ENCODE measurements around the gene SLC11A1. TPM values are rescaled to one million over a fixed set of nuclear protein-coding genes. Genes with fewer than 3 reads are reported as not detected.

The SLC11A1 gene
- total and polyA plus RNA-seq, 2 donors (not counting 1 experiment from before 2014, with no cell fraction given) = 6.5 to 65.3 TPM

DNA sequence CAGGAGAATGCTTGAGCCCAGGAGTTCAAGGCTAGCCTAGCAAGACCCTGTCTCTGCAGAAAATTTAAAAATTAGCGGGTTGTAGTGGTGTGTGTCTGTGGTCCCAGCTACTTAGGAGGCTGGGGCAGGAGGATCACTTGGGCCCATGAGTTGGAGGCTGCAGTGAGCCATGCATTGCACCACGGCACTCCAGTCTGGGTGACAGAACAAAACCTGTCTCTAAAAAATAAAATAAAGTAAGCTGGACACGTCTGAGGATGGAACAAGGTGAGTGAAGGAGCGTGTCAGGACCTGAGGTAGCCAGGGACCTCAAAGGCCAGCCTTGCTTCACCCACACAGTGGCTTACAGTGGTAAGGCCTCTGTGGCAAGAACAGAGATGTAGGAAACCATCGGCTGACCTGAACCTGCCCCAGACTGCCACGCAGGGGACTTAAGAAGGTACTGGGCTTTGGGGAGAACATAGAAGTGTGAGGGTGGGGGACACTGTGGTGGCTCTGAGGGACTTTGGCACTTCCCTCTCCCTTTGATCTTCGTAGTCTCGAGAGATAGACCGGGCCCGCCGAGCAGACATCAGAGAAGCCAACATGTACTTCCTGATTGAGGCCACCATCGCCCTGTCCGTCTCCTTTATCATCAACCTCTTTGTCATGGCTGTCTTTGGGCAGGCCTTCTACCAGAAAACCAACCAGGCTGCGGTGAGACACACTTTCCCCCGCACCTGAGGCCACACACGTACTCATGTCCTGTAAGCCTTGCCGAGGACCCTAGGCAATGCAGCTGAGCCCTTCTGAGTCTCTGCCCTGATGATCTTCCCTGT, 7.5 kb downstream of the SLC11A1 start:
- peaks cover 23% of the 10 kb centered on the region for H3K4me1 Mint-ChIP-seq
- H3K9me3 ChIP-seq (ENCODE audit: control extremely low read depth in 1 of 3, control insufficient read depth in 2 of 3, insufficient read depth in 1 of 3, low read length in 2 of 3) = peaks cover 0 to 5% (median 0%) of the 10 kb centered on the region in 3 donors
- peaks cover 2% of the 10 kb centered on the region for H3K27me3 Mint-ChIP-seq
- no peak for DNase-seq
- H3K9ac ChIP-seq (ENCODE audit: low read length) = no peak overlapping the region
- no peak for ATAC-seq (ENCODE audit: low read depth)
- H3K27ac ChIP-seq (ENCODE audit: low read length in 2 of 2) = no peak overlapping the region
- no peak overlapping the region for H3K4me3 Mint-ChIP-seq
- peak overlapping the region; percentile 4 for H3K27ac Mint-ChIP-seq
- TF ChIP-seq, protein P1, sequence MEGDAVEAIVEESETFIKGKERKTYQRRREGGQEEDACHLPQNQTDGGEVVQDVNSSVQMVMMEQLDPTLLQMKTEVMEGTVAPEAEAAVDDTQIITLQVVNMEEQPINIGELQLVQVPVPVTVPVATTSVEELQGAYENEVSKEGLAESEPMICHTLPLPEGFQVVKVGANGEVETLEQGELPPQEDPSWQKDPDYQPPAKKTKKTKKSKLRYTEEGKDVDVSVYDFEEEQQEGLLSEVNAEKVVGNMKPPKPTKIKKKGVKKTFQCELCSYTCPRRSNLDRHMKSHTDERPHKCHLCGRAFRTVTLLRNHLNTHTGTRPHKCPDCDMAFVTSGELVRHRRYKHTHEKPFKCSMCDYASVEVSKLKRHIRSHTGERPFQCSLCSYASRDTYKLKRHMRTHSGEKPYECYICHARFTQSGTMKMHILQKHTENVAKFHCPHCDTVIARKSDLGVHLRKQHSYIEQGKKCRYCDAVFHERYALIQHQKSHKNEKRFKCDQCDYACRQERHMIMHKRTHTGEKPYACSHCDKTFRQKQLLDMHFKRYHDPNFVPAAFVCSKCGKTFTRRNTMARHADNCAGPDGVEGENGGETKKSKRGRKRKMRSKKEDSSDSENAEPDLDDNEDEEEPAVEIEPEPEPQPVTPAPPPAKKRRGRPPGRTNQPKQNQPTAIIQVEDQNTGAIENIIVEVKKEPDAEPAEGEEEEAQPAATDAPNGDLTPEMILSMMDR (IDR thresholded peaks at IDR 0.05) = no peak
- TF ChIP-seq EZH2 (IDR thresholded peaks at IDR 0.05; ENCODE audit: borderline replicate concordance, insufficient read depth, low read depth, low read length, poor library complexity, severe bottlenecking) = no peak
- no peaks in the 10 kb centered on the region for H3K79me2 ChIP-seq (ENCODE audit: control insufficient read depth, insufficient read depth, low read length)
- POLR2A ChIA-PET = no interaction called here
- no peaks in the 10 kb centered on the region for H3K9me3 Mint-ChIP-seq (ENCODE audit: insufficient read depth)
- H3K36me3 ChIP-seq (replicated peaks in 1 of 2; ENCODE audit: control extremely low read depth in 1 of 2, control insufficient read depth in 1 of 2, extremely low read depth in 1 of 2, insufficient read depth in 2 of 2, low read length in 1 of 2) = no peaks in the 10 kb centered on the region
- peaks cover 0 to 16% (median 0%) of the 10 kb centered on the region in 4 experiments for H3K27me3 ChIP-seq (replicated peaks in 1 of 4; ENCODE audit: control extremely low read depth in 1 of 4, control insufficient read depth in 3 of 4, insufficient read depth in 4 of 4, low read length in 3 of 4)
- 78% methylated on average over 15 of the region's 17 CpGs for WGBS (ENCODE audit: insufficient coverage)
- no peak overlapping the region for H2AFZ ChIP-seq (ENCODE audit: insufficient read depth, low read depth, low read length, poor library complexity, severe bottlenecking)
- intact Hi-C loops (cut with micrococcal nuclease) = no loop called here
- H3K4me2 ChIP-seq (replicated peaks; ENCODE audit: low read depth, low read length, poor library complexity, severe bottlenecking) = no peak overlapping the region
- CTCF ChIA-PET = no interaction called here
- no peak overlapping the region for H3K4me3 ChIP-seq (ENCODE audit: control extremely low read depth in 1 of 5, extremely low read depth in 1 of 5, insufficient read depth in 1 of 5, low read depth in 2 of 5, low read length in 4 of 5)
- no peaks in the 10 kb centered on the region for H4K20me1 ChIP-seq (ENCODE audit: control insufficient read depth, insufficient read depth, low read length, poor library complexity, severe bottlenecking)
- H3K4me1 ChIP-seq (ENCODE audit: control insufficient read depth in 2 of 2, insufficient read depth in 2 of 2, low read length in 2 of 2) = peaks cover 11 to 22% of the 10 kb centered on the region in 2 donors

DNA sequence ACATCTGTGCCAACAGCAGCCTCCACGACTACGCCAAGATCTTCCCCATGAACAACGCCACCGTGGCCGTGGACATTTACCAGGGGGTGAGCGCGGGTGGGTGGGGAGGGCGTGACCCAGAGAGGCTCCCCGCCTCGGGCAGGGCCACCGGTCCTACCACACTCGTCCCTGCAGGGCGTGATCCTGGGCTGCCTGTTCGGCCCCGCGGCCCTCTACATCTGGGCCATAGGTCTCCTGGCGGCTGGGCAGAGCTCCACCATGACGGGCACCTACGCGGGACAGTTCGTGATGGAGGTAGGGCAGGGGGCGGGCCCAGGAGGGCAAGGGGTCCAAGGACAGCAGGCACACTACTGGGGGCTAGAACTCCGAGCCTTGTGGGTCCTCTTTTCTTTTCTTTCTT, 9.1 kb downstream of the SLC11A1 start:
- H2AFZ ChIP-seq (ENCODE audit: insufficient read depth, low read depth, low read length, poor library complexity, severe bottlenecking) = no peak overlapping the region
- WGBS (ENCODE audit: insufficient coverage) = 95% methylated on average over 20 of the region's 23 CpGs
- intact Hi-C loops (cut with micrococcal nuclease) = no loop called here
- H3K9me3 ChIP-seq (ENCODE audit: control extremely low read depth in 1 of 3, control insufficient read depth in 2 of 3, insufficient read depth in 1 of 3, low read length in 2 of 3) = peaks cover 0 to 5% (median 0%) of the 10 kb centered on the region in 3 donors
- no peak overlapping the region for H3K4me3 Mint-ChIP-seq
- H3K9ac ChIP-seq (ENCODE audit: low read length) = no peak overlapping the region
- no peak for TF ChIP-seq EZH2 (IDR thresholded peaks at IDR 0.05; ENCODE audit: borderline replicate concordance, insufficient read depth, low read depth, low read length, poor library complexity, severe bottlenecking)
- TF ChIP-seq, protein P1 (IDR thresholded peaks at IDR 0.05) = no peak
- no peak overlapping the region for H3K4me2 ChIP-seq (replicated peaks; ENCODE audit: low read depth, low read length, poor library complexity, severe bottlenecking)
- POLR2A ChIA-PET = interaction anchor here (0.7 kb wide), 1 partner anchor 120 kb away, joined by 3 read pairs; no protein-coding TSS in a partner anchor
- peaks cover 0 to 16% (median 0%) of the 10 kb centered on the region in 4 experiments for H3K27me3 ChIP-seq (replicated peaks in 1 of 4; ENCODE audit: control extremely low read depth in 1 of 4, control insufficient read depth in 3 of 4, insufficient read depth in 4 of 4, low read length in 3 of 4)
- H3K36me3 ChIP-seq (replicated peaks in 1 of 2; ENCODE audit: control extremely low read depth in 1 of 2, control insufficient read depth in 1 of 2, extremely low read depth in 1 of 2, insufficient read depth in 2 of 2, low read length in 1 of 2) = no peaks in the 10 kb centered on the region
- peaks cover 2% of the 10 kb centered on the region for H3K27me3 Mint-ChIP-seq
- H3K79me2 ChIP-seq (ENCODE audit: control insufficient read depth, insufficient read depth, low read length) = no peaks in the 10 kb centered on the region
- H3K27ac Mint-ChIP-seq = no peak overlapping the region
- H3K27ac ChIP-seq (ENCODE audit: low read length in 2 of 2) = no peak overlapping the region
- no peaks in the 10 kb centered on the region for H3K9me3 Mint-ChIP-seq (ENCODE audit: insufficient read depth)
- no peak overlapping the region for H3K4me3 ChIP-seq (ENCODE audit: control extremely low read depth in 1 of 5, extremely low read depth in 1 of 5, insufficient read depth in 1 of 5, low read depth in 2 of 5, low read length in 4 of 5)
- ATAC-seq (ENCODE audit: low read depth) = no peak
- peaks cover 15 to 35% of the 10 kb centered on the region in 2 donors for H3K4me1 ChIP-seq (ENCODE audit: control insufficient read depth in 2 of 2, insufficient read depth in 2 of 2, low read length in 2 of 2)
- H3K4me1 Mint-ChIP-seq = peaks cover 31% of the 10 kb centered on the region
- CTCF ChIA-PET = interaction anchor here (6.3 kb wide), 1 partner anchor 89 kb away, joined by 42 read pairs; no protein-coding TSS in a partner anchor
- DNase-seq = no peak
- H4K20me1 ChIP-seq (ENCODE audit: control insufficient read depth, insufficient read depth, low read length, poor library complexity, severe bottlenecking) = no peaks in the 10 kb centered on the region

Data from B cell (primary cell).